HAP-1 (cell line): ENCODE measurements around the gene POLD3.

Experiments used
- DNase-seq, 2 experiments: peaks; one replicate each; pipeline ENCODE4 v3.0.0-alpha.2; 2016 to 2020; ENCODE audit warnings: low spot score in 2 of 2
- H3K27me3 ChIP-seq: fragments of 250-450 bp; sonication (Bioruptor Pico); 2 replicates; pipeline ENCODE4 v1.5.1; 2020; ENCODE audit warnings: low read depth, mild to moderate bottlenecking, moderate library complexity
- H3K36me3 ChIP-seq: fragments of 250-450 bp; sonication (Bioruptor Pico); replicated peaks from 2 replicates; pipeline ENCODE4 v1.5.1; 2020; ENCODE audit warnings: mild to moderate bottlenecking
- H3K4me1 ChIP-seq: fragments of 250-450 bp; sonication (Bioruptor Pico); 2 replicates; pipeline ENCODE4 v1.5.1; 2020; ENCODE audit warnings: mild to moderate bottlenecking
- H3K4me3 ChIP-seq: fragments of 250-450 bp; sonication (Bioruptor Pico); 2 replicates; pipeline ENCODE4 v1.5.1; 2020; ENCODE audit warnings: mild to moderate bottlenecking, moderate library complexity
- H3K9me3 ChIP-seq: fragments of 250-450 bp; sonication (Bioruptor Pico); 2 replicates; pipeline ENCODE4 v1.5.1; 2020; ENCODE audit warnings: mild to moderate bottlenecking, moderate library complexity
- in situ Hi-C: fragments of 300-500 bp; cut with MboI; formaldehyde crosslinking; loops from 3 replicates; pipeline ENCODE4 v1.14.3; 2020; ENCODE audit warnings: low sequenced_read_pairs, inconsistent platforms, mixed read lengths

Gene POLD3

DNA sequence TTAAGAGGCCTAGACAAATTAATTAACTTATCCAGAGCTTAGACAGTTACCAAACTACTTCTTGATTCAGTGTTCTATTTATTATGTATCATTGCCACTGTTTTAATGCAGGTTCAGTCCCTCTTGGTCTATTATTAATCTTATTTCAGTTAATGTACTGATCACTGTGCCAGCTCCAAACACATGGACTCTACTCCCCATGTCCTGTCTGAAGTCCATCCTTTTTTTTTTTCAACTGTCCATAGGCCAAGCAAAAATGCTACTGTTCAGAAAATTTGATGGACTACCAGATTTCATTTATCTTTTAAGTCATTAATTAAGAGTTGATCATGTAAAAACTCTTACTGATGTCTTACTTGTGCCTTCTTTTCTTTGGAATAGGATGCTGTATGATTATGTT lies 11.9 kb downstream of the POLD3 start:
- H3K27me3 ChIP-seq = no peaks in the 10 kb centered on the region
- no peak overlapping the region for H3K4me3 ChIP-seq
- in situ Hi-C loops = no loop called here
- H3K4me1 ChIP-seq = no peaks in the 10 kb centered on the region
- no peak for DNase-seq
- H3K9me3 ChIP-seq = no peaks in the 10 kb centered on the region
- H3K36me3 ChIP-seq = peaks cover 37% of the 10 kb centered on the region

DNA sequence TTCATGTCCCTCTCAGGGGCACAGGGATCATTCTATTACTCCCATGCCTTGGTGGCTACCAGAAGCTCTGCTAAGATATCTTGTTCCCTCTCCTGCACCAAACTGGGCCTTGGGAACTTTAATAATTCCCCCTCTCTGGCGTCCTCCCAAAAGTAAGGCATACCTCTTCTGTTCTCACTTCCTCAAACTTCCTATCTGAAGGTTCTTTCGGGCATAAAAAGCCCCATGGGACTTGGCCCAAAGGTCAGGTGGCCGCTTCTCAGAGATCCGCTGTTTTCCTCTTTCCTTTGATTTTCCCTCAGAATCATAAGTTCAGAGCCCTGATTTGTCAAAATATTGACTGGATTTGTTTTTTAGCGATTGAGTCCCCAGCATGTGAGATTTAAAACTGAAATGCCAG lies 13.0 kb downstream of the POLD3 start:
- Histone ChIP-seq H3K4me1 (no peaks in the 10 kb centered on the region), H3K9me3 (no peaks in the 10 kb centered on the region), H3K36me3 (peaks cover 41% of the 10 kb centered on the region), H3K4me3 (no peak overlapping the region), H3K27me3 (no peaks in the 10 kb centered on the region)
- DNase-seq = no peak
- in situ Hi-C loops = no loop called here

DNA sequence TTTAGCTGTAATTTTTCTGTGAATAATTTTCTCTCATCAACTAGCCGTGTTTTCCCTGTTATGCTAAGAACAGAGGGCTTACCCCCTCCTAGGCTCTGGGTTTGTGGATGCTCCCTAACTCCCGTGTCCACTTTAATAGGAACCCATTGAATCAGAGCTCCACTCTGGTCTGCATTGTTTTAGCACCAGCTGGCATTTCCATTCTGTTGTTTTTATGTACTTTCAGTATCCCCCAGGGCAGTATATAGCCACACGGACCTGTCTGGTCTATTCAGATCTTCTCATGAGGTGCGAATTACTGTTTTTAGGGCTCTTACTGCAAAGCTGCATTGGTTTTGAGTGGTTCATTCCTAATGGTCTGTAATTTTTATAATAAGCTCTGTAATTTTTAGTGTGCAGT lies 16.0 kb downstream of the POLD3 start:
- Histone ChIP-seq H3K4me1 (no peaks in the 10 kb centered on the region), H3K36me3 (peaks cover 52% of the 10 kb centered on the region), H3K9me3 (no peaks in the 10 kb centered on the region), H3K4me3 (no peak overlapping the region), H3K27me3 (no peaks in the 10 kb centered on the region)
- in situ Hi-C loops = no loop called here
- no peak for DNase-seq

DNA sequence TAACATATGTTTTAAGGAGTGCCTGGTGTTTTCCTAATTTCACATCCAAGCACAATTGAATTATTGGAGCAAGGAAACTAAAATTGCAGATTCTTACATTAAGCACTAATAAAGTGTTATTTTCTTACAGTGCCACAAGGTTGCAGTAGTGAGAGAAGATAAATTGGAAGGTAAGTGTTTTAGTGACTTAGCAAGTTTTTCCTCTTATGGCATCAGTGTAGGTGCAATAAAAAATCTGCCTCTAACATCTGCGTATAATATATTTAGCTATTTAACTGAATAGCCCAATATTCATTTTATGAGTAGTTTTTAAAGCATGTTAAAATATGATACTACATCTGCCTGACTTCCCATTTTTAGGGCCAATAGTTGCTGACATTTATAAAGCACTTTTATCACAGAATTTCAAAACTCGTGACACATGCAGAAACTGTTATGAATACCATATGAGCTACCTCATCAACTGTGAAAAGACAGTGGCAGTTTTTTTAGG lies 19.0 kb downstream of the POLD3 start:
- no peak for DNase-seq

DNA sequence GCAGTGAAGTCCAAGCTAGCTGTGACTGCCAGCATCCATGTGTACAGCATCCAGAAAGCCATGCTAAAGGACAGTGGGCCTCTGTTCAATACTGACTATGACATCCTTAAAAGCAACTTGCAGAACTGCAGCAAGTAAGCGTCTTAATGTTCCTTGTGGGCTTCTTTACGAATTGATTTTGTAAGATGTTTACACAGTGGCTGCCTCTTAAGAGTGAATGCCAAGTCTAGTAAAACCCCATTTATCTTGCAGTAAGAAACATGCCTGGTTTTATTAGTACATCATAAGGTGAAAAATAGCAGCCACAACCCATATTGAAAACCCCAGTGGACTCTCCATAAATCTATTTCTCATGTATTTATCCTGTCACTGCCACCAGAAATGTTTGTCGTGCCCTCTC lies 20.5 kb downstream of the POLD3 start:
- H3K9me3 ChIP-seq = no peaks in the 10 kb centered on the region
- H3K36me3 ChIP-seq = peaks cover 45% of the 10 kb centered on the region
- in situ Hi-C loops = no loop called here
- H3K4me1 ChIP-seq = no peaks in the 10 kb centered on the region
- no peaks in the 10 kb centered on the region for H3K27me3 ChIP-seq
- no peak for DNase-seq
- no peak overlapping the region for H3K4me3 ChIP-seq

More for the DNA sequence above, 19.0 kb downstream of the POLD3 start:
- Histone ChIP-seq H3K4me3 (no peak overlapping the region), H3K4me1 (no peaks in the 10 kb centered on the region), H3K9me3 (no peaks in the 10 kb centered on the region), H3K27me3 (no peaks in the 10 kb centered on the region), H3K36me3 (peaks cover 40% of the 10 kb centered on the region)
- in situ Hi-C loops = no loop called here

DNA sequence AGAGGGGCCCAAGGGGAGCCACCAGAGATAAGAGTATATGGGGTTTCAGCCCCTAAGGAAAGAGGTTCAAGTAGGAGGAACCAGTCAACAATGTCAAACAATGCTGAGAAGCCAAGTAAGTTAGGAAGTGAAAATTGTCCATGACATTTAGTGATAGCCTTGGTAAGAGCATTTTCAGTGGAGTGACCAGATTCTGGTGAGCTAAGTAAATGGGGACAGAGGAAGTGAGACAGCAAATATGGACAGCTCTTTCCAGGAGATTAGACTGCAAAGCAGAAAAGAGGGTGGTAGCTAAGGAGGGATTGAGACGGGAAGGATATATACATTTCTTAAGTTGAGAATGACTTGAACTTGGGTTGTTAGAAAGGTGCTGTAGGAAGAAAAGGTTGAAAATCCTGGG lies 22.9 kb downstream of the POLD3 start:
- H3K36me3 ChIP-seq = peaks cover 64% of the 10 kb centered on the region
- no peak overlapping the region for H3K4me3 ChIP-seq
- no peaks in the 10 kb centered on the region for H3K4me1 ChIP-seq
- in situ Hi-C loops = no loop called here
- DNase-seq = no peak
- H3K9me3 ChIP-seq = no peaks in the 10 kb centered on the region
- H3K27me3 ChIP-seq = no peaks in the 10 kb centered on the region

DNA sequence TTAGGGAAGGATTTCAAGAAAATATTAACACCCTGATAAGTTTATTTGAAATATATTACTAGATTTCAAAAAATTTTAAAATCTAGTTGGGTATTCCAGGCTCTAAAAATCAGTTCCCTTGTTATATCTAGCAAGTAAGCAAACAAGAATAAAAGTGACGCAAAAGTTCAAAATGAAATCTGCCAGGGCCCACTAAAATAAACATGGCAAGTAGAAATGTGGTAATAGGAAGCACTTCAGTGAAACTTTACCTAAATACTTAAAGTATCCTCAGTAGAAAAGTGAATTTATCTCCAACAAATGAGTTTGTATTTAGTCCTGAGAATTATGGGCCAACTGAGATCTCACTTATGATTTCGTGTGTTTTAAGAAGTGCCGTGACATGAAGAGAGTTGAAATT lies 23.6 kb downstream of the POLD3 start:
- DNase-seq = no peak
- H3K9me3 ChIP-seq = no peaks in the 10 kb centered on the region
- H3K4me1 ChIP-seq = no peaks in the 10 kb centered on the region
- in situ Hi-C loops = no loop called here
- H3K36me3 ChIP-seq = peaks cover 67% of the 10 kb centered on the region
- no peaks in the 10 kb centered on the region for H3K27me3 ChIP-seq
- no peak overlapping the region for H3K4me3 ChIP-seq

DNA sequence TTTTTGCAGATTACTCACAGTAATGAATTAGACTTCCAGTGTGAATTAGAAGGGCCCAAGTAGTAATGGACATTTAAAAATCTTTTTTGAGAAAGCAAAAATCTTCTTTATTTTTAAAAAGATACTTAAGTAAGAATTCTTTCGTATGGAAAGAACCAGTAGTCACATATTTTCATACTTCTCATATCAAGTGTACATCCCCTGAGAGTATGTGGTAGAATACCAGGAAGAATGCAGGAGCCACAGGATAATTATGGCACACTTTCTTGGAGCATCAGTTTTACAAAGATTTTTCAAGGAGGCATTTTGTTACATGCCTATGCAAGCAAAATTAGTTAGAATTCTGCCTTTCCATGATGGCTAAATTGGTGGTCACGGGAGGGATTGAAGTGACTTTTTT lies 28.1 kb downstream of the POLD3 start:
- no peaks in the 10 kb centered on the region for H3K4me1 ChIP-seq
- in situ Hi-C loops = no loop called here

DNA sequence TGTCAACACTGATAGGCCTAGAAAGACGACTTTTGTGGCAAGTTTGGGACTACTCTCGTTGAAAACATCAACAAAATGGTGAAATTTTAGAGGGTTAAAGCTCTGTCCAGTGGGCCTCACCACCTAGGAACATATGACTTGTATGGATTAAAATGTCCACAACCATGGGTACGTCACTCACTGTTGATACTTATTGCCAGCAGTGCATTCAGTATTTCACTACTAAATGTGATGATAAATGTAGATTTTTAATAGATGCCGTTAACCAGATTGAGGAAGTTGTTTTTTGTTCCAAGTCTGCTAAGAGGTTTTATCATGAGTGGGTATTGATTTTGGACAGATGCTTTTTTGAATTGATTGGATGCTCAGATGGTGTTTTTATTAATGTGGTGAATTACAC lies 33.7 kb downstream of the POLD3 start:
- H3K4me3 ChIP-seq = no peak overlapping the region
- DNase-seq = no peak
- no peaks in the 10 kb centered on the region for H3K4me1 ChIP-seq
- H3K27me3 ChIP-seq = no peaks in the 10 kb centered on the region
- in situ Hi-C loops = no loop called here
- H3K9me3 ChIP-seq = no peaks in the 10 kb centered on the region
- peaks cover 27% of the 10 kb centered on the region for H3K36me3 ChIP-seq

More for the DNA sequence above, 28.1 kb downstream of the POLD3 start:
- no peak for DNase-seq
- H3K27me3 ChIP-seq = no peaks in the 10 kb centered on the region
- no peaks in the 10 kb centered on the region for H3K9me3 ChIP-seq
- H3K4me3 ChIP-seq = no peak overlapping the region
- H3K36me3 ChIP-seq = peaks cover 45% of the 10 kb centered on the region

DNA sequence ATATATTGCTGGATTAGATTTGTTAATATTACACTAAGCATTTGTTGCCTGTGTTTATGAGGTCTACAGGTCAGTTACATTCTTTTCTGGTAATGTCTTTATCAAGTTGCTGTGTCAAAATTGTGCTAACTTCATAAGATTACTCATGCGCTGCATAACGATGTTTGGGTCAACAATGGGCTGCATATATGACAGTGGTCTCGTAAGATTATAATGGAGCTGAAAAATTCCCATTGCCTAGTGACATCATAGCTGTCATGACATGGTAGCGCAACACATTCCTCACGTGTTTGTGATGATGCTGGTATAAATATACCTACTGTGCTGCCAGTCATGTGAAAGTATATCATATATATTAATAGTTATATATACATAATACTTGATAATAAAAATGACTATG lies 34.2 kb downstream of the POLD3 start:
- no peak for DNase-seq
- peaks cover 27% of the 10 kb centered on the region for H3K36me3 ChIP-seq
- no peak overlapping the region for H3K4me3 ChIP-seq
- in situ Hi-C loops = no loop called here
- no peaks in the 10 kb centered on the region for H3K27me3 ChIP-seq
- no peaks in the 10 kb centered on the region for H3K4me1 ChIP-seq
- H3K9me3 ChIP-seq = no peaks in the 10 kb centered on the region

DNA sequence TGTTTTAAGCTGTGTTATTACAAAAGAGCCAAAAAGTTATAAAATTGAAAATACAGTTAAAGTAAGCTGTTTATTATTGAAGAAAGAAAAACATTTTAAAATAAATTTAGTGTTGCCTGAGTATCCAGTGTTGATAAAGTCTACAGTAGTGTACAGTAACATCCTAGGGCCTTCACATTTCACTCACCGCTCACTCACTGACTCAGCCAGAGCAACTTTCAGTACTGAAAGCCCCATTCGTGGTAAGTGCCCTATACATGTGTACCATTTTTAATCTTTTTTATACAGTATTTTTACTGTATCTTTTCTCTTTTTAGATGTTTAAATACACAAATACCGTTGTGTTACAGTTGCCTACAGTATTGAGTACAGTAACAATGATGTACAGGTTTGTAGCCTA lies 35.0 kb downstream of the POLD3 start:
- peaks cover 24% of the 10 kb centered on the region for H3K36me3 ChIP-seq
- H3K4me3 ChIP-seq = no peak overlapping the region
- no peak for DNase-seq
- in situ Hi-C loops = no loop called here
- H3K9me3 ChIP-seq = no peaks in the 10 kb centered on the region
- no peaks in the 10 kb centered on the region for H3K27me3 ChIP-seq
- H3K4me1 ChIP-seq = no peaks in the 10 kb centered on the region

DNA sequence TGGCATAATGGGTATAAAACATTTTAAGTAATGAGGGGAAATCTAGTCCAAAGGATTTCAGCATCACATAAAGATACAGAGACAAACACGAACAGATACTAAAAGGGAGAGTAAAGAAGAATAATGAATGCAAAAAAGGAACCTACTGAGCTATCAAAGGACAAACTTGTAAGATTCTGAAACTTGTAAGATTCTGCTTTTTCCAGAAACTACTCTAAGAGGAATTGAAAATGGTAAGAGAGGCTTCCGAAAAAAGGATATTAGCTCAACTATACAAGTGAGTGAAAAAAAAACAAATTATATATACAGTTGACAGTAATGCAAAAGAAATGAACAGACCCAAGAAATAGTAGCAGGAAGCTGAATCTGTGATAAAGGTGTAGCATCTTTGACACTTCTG lies 37.7 kb downstream of the POLD3 start:
- peaks cover 30% of the 10 kb centered on the region for H3K36me3 ChIP-seq
- H3K4me3 ChIP-seq = no peak overlapping the region
- DNase-seq = no peak
- in situ Hi-C loops = no loop called here
- no peaks in the 10 kb centered on the region for H3K4me1 ChIP-seq
- no peaks in the 10 kb centered on the region for H3K9me3 ChIP-seq
- no peaks in the 10 kb centered on the region for H3K27me3 ChIP-seq

DNA sequence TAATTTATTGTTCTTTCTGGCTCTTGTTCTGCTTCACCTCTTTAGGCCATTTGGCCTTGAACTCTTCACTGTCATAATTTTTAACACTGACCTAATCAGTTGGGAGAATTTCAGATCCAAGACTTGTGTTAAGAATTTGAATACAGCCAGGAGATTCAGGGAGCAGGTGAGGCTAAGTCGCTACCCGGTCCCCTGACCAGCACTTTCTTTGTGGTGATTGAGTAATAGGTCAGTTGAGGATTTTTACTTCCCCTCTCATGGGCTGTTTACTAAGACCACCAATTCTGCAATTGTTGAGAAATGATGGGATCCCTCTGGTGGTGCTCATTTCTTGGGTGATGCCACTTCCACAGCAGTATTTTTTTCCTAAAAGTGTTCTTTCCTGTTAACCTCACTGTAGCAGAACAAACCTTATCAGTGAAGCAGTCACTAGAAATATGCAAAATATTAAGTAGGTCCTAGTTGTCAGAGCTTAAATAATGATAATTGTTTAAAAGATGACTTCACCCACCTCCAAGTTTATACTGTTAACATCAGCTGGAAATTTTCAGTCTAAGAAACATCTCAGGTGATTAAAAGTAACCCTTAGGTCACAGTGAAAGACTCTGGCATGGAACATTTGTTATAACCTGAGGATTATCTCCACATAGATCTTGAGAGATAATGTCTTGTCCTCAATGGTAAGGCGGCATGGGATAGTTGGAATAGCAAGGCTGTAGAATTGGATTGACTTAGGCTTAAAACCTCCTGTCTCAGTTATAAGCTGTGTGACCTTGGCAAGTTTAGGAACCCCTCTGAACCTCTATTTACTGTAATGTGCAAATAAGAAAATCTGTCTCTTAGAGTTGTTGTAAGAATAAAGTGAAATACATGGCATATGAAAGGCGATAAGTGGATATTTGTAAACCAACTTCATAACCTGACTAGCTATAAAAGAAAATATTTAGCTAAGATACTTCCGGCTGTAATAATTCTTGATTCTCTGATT lies 41.3 kb downstream of the POLD3 start:
- peaks cover 45% of the 10 kb centered on the region for H3K36me3 ChIP-seq
- H3K4me1 ChIP-seq = no peaks in the 10 kb centered on the region
- DNase-seq = no peak
- no peaks in the 10 kb centered on the region for H3K27me3 ChIP-seq
- in situ Hi-C loops = no loop called here
- no peak overlapping the region for H3K4me3 ChIP-seq
- no peaks in the 10 kb centered on the region for H3K9me3 ChIP-seq

DNA sequence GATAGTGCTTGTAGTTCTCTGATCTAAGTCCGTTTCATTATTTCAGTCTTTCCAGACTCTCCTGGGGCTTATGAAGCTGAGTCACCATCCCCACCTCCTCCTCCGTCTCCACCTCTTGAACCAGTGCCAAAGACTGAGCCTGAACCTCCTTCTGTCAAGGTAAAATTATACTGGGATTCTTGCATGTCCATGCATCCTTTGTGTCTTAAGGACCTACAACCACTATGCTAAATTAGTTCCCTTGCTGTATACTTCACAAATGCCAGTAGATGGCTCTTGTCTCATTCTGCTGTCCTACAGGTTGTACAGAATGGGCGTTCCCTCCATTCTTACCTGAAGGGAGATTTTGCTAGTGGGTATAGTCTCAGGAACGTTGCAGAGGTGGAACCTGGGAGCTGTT lies 42.2 kb downstream of the POLD3 start:
- Histone ChIP-seq H3K4me3 (no peak overlapping the region), H3K9me3 (no peaks in the 10 kb centered on the region), H3K36me3 (peaks cover 43% of the 10 kb centered on the region), H3K4me1 (no peaks in the 10 kb centered on the region), H3K27me3 (no peaks in the 10 kb centered on the region)
- peak; percentile 17 to 51 for DNase-seq
- in situ Hi-C loops = no loop called here
